Neural crest cell (in vitro differentiated cells): Measurements from ENCODE around the gene GTPBP1. TPM values are rescaled to one million over a fixed set of nuclear protein-coding genes. Genes with fewer than 3 reads are reported as not detected.

Experiments
- DNase-seq: peaks from one replicate; pipeline ENCODE4 v3.0.0; 2021; ENCODE audit warnings: low read depth, mixed read lengths, low spot score
- H3K27ac Mint-ChIP-seq: one replicate; pipeline ENCODE4 v1.8.0; 2021; ENCODE audit warnings: mild to moderate bottlenecking, mixed read lengths; ENCODE audit not compliant: unreplicated experiment
- H3K27me3 Mint-ChIP-seq: 2 replicates; pipeline ENCODE4 v1.8.0; 2021; ENCODE audit warnings: low read depth, mild to moderate bottlenecking, mixed read lengths
- H3K36me3 Mint-ChIP-seq: 2 replicates; pipeline ENCODE4 v1.8.0; 2021; ENCODE audit warnings: low read depth, mild to moderate bottlenecking, mixed read lengths
- H3K4me1 Mint-ChIP-seq: 2 replicates; pipeline ENCODE4 v1.8.0; 2021; ENCODE audit warnings: mixed read lengths
- H3K4me3 Mint-ChIP-seq: one replicate; pipeline ENCODE4 v1.8.0; 2021; ENCODE audit warnings: mild to moderate bottlenecking, mixed read lengths
- H3K9me3 Mint-ChIP-seq: 2 replicates; pipeline ENCODE4 v1.8.0; 2021; ENCODE audit warnings: mixed read lengths
- total RNA-seq: library from RNA; stranded (reverse); gene quantifications from 2 replicates; pipeline ENCODE4 v1.2.1, GENCODE V29; 2021
- TF ChIP-seq, protein P1 (sequence below): fragments of 200-600 bp; sonication (generic); conservative IDR thresholded peaks from 2 replicates; pipeline ENCODE4 v1.5.0; 2021; ENCODE audit warnings: antibody characterized with exemption, mild to moderate bottlenecking

GTPBP1 gene
- total RNA-seq, 1 donor from 2014 or later: 73.3 TPM

- Mint-ChIP-seq H3K36me3 (no peaks in the 10 kb centered on the region), H3K9me3 (no peaks in the 10 kb centered on the region), H3K4me3 (peak overlapping the region; percentile 19), H3K4me1 (peaks cover 6% of the 10 kb centered on the region), H3K27ac (no peak overlapping the region), H3K27me3 (no peaks in the 10 kb centered on the region)
- DNase-seq: no peak
- TF ChIP-seq, protein P1, sequence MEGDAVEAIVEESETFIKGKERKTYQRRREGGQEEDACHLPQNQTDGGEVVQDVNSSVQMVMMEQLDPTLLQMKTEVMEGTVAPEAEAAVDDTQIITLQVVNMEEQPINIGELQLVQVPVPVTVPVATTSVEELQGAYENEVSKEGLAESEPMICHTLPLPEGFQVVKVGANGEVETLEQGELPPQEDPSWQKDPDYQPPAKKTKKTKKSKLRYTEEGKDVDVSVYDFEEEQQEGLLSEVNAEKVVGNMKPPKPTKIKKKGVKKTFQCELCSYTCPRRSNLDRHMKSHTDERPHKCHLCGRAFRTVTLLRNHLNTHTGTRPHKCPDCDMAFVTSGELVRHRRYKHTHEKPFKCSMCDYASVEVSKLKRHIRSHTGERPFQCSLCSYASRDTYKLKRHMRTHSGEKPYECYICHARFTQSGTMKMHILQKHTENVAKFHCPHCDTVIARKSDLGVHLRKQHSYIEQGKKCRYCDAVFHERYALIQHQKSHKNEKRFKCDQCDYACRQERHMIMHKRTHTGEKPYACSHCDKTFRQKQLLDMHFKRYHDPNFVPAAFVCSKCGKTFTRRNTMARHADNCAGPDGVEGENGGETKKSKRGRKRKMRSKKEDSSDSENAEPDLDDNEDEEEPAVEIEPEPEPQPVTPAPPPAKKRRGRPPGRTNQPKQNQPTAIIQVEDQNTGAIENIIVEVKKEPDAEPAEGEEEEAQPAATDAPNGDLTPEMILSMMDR: no peak
These were observed 61.6 kb downstream of the GTPBP1 start for GRCh38 chr22:38767313-38767712.

GRCh38 chr22:38768036-38768435 lies 62.3 kb downstream of the GTPBP1 start:
- Mint-ChIP-seq H3K4me1 (no peaks in the 10 kb centered on the region), H3K36me3 (no peaks in the 10 kb centered on the region), H3K27ac (no peak overlapping the region), H3K9me3 (no peaks in the 10 kb centered on the region), H3K27me3 (no peaks in the 10 kb centered on the region), H3K4me3 (no peak overlapping the region)
- DNase-seq: no peak
- TF ChIP-seq, protein P1: no peak

- Mint-ChIP-seq H3K9me3 (no peaks in the 10 kb centered on the region), H3K27ac (no peak overlapping the region), H3K36me3 (no peaks in the 10 kb centered on the region), H3K4me3 (no peak overlapping the region), H3K27me3 (no peaks in the 10 kb centered on the region), H3K4me1 (no peaks in the 10 kb centered on the region)
- DNase-seq: no peak
- TF ChIP-seq, protein P1: no peak
These were observed 64.7 kb downstream of the GTPBP1 start for GRCh38 chr22:38770257-38770949.

GRCh38 chr22:38772623-38772873 lies 66.8 kb downstream of the GTPBP1 start:
- DNase-seq: no peak
- H3K4me3 Mint-ChIP-seq: no peak overlapping the region
- no peak overlapping the region for H3K27ac Mint-ChIP-seq
- H3K9me3 Mint-ChIP-seq: no peaks in the 10 kb centered on the region
- H3K4me1 Mint-ChIP-seq: no peaks in the 10 kb centered on the region
- no peaks in the 10 kb centered on the region for H3K27me3 Mint-ChIP-seq
- TF ChIP-seq, protein P1: no peak
- H3K36me3 Mint-ChIP-seq: no peaks in the 10 kb centered on the region

DNA sequence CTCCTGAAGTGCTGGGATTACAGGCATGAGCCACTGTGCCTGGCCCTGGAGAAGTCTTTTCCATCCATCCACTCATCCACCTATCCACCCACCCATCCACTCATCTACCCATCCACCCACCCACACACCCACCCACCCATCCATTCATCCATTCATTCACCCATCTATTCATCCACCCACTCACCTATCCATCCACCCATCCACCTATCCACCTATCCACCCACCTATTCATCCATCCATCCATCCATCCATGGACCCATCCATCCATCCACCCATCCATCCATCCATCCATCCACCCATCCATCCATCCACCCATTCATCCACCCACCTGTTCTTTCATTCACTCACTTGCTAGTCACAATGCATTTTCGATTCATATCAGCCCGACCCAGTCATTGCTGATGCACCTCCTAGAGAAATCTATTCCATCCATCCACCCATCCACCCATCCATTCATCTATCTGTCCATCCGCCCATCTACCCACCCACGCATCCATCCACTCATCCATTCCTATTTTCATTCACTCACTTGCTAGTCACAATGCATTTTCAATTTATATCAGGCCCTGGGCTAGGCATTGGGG lies 67.7 kb downstream of the GTPBP1 start:
- TF ChIP-seq, protein P1: no peak
- Mint-ChIP-seq H3K4me1 (no peaks in the 10 kb centered on the region), H3K36me3 (no peaks in the 10 kb centered on the region), H3K9me3 (no peaks in the 10 kb centered on the region), H3K27me3 (no peaks in the 10 kb centered on the region), H3K4me3 (no peak overlapping the region), H3K27ac (no peak overlapping the region)
- DNase-seq: no peak
